HG02763 (cell line): ENCODE results near the gene CPEB2.

ENCODE experiments used
- ATAC-seq: cut with Tn5 transposase; IDR thresholded peaks from one replicate; pipeline ENCODE4 v1.9.1; 2021; ENCODE audit warnings: mild to moderate bottlenecking, moderate library complexity; ENCODE audit not compliant: unreplicated experiment

Gene CPEB2

DNA sequence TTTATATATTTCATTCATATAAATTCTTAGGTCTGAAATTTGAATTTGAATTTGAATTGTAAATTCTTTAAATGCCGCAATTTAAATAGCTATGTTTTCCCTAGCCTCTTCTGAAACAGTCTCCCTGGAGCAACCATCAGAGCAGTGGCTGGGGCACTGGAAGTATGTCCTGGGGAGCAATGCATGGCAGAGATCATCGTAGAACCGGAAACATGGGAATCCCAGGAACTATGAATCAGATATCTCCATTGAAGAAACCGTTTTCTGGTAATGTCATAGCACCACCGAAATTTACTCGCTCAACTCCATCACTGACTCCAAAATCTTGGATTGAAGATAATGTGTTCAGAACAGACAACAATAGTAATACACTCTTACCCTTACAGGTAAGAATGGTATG lies 4.9 kb downstream of the CPEB2 start:
- no peak for ATAC-seq

- no peak for ATAC-seq
Observed at GRCh38 chr4:15010038-15010585, 7.8 kb downstream of the CPEB2 start.

DNA sequence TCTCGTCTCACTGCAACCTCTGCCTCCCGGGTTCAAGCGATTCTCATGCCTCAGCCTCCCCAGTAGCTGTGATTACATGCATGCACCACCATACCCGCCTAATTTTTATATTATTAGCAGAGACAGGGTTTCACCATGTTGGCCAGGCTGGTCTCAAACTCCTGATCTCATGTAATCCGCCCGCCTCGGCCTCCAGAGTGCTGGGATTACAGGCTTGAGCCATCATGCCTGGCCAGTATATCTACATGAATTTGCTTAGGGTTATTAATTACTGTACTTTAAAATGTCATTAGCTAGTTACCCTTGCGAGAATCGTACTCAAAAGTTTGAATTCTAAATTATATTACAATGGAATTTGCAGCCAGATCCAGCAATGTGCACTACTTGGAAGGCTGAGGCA lies 8.9 kb downstream of the CPEB2 start:
- no peak for ATAC-seq

GRCh38 chr4:15012017-15012788 lies 9.9 kb downstream of the CPEB2 start:
- no peak for ATAC-seq

DNA sequence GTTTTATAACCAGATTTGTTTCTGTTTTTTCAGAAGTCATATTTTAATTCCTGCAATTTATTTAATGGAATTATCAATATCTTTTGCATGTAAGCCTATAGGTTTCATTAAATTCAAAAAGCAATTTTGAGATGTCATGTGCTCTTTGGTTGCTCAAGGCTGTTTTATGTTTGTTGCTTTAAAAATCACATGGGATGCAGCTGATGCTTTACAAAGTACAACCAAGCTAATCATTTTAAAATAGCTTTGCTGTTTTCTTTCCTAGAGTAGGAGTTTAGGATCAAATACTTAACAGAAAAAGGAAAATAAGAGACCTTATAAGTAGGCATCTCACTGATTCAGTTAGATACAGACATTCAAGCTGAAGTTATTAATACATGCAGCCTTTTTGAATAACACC lies 11.3 kb downstream of the CPEB2 start:
- no peak for ATAC-seq

DNA sequence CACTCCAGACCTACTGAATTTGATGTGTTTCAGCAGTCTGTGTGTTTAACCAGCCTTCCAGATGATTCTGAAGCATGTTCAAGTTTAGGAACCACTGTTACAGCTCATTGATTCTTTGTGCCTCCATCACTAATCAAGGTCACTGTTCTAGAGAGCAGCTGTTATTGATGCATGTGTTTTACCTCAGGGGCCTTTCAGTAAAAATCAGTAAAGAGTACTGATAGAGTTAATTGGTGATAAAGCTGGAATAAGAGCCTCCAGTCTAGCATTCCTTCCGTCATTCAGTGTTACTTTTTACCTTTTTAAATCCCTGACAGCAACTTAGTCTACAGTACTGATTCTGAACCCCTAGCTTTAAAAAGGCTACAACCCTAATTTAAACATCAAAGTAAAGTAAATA lies 12.9 kb downstream of the CPEB2 start:
- no peak for ATAC-seq

DNA sequence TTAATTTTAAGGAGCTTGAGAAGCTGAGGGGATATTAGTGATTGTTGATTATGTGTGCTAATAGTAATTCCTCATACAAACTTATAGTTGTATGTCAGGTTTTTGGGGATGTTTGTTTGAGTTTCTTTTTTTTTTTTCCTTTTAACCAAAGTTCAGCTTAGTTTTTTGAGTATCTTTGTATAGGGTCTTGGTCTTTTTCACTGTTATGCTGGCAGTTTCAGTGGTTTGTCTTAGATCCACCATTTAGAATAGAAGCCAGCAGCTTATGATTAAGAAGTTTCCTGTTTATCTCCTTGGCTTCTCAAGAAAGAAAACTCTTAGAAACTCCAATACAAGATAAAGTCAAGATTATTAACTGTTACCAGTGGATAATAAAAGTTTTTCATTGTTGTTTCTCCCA lies 16.1 kb downstream of the CPEB2 start:
- ATAC-seq = no peak

DNA sequence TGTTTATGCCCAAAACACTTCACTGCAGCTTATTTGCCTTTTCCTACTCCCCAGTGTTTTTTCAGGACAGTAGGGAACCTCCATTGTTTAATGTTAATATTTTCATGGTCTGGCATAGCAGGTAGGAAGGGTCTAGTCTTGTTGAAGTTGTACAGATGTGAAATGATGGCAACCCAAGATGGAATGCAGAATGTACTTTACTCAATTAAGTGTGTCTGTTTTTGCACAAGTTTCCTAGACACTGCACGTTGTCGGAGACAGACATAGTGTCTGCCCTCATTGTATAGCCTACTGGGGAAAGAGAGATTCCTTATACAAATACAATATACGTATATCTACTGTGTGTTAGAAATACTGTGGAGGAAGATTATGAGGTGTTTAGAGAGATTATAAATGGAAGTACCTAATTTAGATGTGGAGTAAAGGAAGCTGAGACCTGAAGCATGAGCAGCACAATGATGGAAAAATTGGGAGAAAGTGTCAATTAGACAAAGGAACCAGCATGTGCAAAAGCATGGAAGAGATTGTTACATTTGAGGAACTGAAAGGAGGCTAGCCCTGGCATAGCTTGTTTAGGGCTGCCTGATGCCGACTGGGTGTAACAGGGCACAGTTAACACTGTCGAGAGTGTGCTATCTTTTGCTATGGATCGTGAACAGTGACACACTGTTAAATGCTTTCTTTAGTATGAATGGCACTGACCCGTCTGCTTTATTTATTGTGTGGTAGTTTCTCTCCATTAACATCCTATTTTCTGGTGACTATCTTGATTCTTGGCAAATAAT lies 18.4 kb downstream of the CPEB2 start:
- no peak for ATAC-seq

- no peak for ATAC-seq
Observed at GRCh38 chr4:15021311-15021710, 19.0 kb downstream of the CPEB2 start.

GRCh38 chr4:15021946-15022345 lies 19.7 kb downstream of the CPEB2 start:
- no peak for ATAC-seq

GRCh38 chr4:15024386-15024785 lies 22.1 kb downstream of the CPEB2 start:
- ATAC-seq = no peak

- ATAC-seq = no peak
Observed at GRCh38 chr4:15025693-15026092, 23.4 kb downstream of the CPEB2 start.

DNA sequence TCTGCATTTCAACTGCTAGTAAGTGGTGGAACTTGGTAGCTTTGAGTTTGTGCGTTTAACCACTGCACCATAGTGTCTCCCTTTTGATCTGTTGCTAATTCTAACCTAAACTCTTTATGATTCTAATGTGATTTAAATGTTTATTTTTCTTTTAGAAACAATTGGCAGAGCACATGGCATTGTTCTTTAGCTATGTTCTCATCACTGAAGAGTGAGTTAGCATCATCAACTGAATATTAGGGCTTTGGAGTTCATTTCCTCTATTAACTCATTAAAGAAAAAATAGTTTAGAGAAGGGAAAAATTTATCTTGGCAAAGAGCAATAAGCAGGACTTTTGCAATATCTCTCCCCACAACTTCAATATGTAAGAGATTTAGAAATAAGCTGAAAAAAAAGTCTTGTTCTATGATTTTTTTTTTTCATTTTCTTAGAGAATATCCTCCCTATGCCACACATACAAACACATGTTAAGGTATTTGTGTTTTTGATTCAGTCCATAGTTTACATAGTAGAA lies 25.7 kb downstream of the CPEB2 start:
- ATAC-seq = no peak

DNA sequence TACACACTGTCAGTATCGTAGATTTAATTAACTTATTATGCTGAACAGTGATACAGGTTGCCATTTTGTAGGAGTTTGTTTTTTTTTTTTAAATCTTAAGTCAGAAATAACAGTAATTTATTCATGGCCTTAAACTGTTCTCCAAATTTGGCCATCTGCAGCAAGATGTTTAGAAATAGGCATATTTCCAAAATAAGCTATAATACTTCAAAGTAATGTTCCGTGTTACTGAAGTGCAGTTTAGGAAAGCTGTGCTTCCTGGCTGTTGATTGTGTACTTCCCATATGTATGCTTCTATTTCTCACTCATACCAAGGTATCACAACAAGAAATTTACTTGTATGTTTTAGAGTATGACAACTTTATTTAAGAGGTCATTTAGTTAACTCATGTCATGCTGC lies 28.9 kb downstream of the CPEB2 start:
- ATAC-seq = no peak

DNA sequence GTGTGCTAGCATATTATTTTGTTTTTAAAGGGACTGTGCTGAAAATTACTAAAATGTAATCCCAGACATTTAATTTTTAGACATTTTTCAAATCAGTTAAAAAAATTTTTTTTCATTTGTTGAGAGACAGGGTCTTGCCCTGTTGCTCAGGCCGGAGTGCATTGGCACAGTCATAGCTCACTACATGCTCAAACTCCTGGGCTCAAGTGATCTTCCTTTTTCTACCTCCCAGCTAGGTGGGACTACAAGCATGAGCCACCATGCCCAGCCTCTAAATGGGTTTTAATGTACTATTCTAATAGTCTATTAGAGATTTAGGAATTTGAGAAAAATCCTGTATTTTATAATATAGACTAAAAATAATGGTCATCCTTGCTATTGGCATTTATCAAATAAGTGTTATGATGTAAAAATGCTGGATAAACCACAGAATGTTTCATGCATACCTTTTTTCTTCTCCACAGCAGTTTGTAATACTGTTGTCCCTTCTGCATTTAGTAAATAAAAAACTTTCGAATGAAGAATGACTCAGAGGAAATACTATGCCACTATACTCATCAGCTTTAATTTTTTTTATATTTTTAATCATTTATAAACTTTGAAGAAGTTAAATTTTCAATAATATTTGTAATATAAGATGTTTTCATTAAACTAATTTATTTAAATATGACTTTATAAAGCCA lies 29.9 kb downstream of the CPEB2 start:
- no peak for ATAC-seq

DNA sequence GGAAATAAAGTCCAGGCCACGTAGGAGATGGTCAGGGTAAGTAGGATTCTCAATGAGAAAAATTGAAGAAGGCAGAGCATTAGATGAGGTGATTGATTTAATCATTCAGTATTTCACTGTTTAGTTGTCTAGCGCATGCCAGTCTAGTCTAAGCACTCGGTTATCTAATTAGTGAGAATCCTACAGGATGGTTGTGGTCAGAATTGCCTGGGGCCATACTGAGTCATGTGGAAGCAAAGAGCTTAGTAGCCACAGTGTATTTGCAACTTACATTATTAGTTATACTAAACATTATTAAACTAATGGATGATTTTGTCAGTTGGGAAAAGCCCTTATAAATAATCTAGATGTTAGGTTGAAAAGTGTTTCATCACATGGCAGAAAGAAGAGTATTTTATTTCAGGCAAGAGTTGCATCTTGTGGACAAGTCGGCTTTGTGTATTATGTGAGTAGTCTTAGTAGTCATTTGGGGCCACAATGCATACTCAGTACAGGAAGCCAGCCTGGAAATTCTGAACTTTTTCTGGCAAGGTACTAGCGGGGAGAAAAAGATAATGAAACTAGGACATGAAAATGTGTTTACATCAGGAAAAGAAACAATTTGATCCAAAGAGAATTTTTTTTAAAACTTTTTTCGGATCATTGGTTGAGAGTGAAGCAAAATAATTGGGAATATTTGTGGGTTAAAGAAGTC lies 31.9 kb downstream of the CPEB2 start:
- no peak for ATAC-seq

DNA sequence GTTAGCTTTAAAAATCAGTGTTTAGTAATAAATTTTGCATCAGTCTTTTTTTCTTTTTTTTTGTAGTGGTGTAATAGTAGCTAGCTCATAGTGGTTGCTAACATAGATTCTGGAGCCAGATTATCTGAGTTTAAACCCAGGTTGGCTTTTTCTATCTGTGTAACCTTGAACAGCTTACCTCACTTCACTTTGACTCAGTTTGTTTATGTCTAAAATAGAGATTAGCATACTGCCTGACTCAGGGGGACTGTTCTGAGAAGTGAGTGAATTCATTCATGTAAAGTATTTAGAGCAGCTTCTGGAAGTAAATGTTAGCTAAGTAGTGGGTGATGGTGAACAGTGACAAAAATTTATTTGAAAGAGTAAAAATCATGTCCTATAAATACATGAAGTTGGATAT lies 32.9 kb downstream of the CPEB2 start:
- no peak for ATAC-seq

DNA sequence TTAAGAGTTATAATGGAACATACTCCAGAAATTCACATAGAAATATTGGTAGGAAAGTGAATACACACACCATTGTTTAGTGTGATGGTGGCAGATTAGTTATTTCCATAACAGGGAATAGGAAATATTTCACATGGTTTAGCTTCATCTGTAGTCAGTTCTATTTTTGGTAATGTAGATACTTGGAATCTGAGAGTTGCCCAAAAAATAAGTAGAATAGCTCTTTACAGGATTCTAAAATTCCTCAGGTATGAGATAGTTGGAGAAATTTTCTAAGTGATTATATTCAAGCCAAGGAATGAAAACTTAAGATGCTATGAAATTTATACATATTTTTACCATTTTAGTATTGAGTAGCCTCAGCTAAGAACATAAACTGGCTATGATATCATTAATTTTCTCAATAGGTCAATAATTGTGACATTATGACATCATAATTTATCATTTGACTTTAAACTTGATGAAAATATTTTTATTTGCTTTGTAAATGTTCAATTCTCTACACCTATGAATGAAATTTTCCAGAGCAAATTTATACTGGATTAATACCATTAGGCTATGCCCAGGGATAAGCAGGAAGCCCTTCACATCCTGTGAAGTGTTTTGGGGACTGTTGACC lies 35.8 kb downstream of the CPEB2 start:
- ATAC-seq = no peak

DNA sequence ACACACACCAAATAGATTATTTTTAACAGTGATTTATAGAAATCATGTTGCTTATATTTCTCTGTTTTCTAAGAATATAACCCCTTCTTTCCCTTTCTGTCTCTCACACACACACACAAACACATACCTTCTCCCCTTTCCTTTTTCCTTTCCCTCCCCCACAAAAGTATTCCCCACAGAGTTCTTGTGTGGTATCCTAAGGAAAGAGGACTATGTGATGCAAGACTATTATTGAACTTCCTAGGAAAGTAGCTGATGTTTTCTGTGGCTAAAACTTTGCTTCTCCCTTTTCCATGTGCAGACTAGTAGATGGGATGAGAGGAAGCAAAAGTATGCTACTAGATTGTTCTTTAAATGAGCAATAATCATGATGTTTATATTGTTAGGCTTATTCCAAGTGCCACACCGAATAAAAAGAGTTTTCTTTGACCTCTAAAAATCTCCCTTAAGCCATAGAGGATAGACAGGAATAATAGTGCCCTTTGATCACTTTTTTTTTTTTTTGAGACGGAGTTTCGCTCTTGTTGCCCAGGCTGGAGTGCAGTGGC lies 38.7 kb downstream of the CPEB2 start:
- ATAC-seq = no peak

- no peak for ATAC-seq
Observed at GRCh38 chr4:15042529-15043167, 40.4 kb downstream of the CPEB2 start.
